WTC11 (cell line): ENCODE measurements around the gene CIC.

ENCODE experiments used
- NR3C1 ChIP-seq: sonication (generic); formaldehyde crosslinking; conservative IDR thresholded peaks from 2 replicates; pipeline ENCODE4 v1.8.1; 2023; ENCODE audit warnings: low read depth, mild to moderate bottlenecking, missing genetic modification reagents
- ZNF121 ChIP-seq: sonication (generic); formaldehyde crosslinking; IDR thresholded peaks from 2 replicates; pipeline ENCODE4 v1.8.0; 2023; ENCODE audit warnings: missing genetic modification reagents
- TF ChIP-seq, protein P1 (sequence below): sonication (generic); formaldehyde crosslinking; conservative IDR thresholded peaks from 2 replicates; pipeline ENCODE4 v1.8.1; 2022; ENCODE audit warnings: mild to moderate bottlenecking, missing genetic modification reagents
- TF ChIP-seq, protein P2 (sequence below): fragments of 200-600 bp; IDR thresholded peaks from 2 replicates; pipeline ENCODE4 v1.8.0; 2022; ENCODE audit warnings: antibody characterized with exemption

DNA sequence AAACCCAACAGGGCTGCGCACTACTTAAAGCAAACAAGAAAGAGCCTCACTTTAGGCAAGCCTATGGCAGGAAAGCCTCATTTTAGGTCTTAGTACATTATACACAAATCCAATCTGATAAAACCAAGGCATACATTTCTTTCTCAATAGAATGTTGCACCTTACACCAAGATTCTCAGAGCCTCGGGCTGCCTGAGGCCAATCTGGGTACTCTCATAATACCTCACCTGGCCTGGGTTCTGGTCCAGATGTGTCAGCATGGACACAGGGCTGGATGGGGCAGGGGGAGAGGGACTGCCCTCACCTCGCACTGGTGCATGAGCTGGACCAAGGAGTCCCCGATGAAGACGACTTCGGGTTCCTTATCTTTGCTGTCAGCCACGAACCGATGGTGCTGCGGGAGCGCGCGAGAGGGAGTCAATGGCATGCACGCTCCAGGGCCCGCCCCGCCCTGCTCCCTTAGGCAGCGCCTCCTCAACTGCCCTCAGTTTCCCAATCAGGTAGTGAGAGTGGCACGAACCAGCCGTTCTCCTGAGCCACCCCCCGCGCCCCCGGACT lies 32.7 kb downstream of the CIC start, which contains the start of gene PRR19:
- TF ChIP-seq, protein P1, sequence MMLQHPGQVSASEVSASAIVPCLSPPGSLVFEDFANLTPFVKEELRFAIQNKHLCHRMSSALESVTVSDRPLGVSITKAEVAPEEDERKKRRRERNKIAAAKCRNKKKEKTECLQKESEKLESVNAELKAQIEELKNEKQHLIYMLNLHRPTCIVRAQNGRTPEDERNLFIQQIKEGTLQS (CRISPR knock-in tag): no peak
- TF ChIP-seq, protein P2, sequence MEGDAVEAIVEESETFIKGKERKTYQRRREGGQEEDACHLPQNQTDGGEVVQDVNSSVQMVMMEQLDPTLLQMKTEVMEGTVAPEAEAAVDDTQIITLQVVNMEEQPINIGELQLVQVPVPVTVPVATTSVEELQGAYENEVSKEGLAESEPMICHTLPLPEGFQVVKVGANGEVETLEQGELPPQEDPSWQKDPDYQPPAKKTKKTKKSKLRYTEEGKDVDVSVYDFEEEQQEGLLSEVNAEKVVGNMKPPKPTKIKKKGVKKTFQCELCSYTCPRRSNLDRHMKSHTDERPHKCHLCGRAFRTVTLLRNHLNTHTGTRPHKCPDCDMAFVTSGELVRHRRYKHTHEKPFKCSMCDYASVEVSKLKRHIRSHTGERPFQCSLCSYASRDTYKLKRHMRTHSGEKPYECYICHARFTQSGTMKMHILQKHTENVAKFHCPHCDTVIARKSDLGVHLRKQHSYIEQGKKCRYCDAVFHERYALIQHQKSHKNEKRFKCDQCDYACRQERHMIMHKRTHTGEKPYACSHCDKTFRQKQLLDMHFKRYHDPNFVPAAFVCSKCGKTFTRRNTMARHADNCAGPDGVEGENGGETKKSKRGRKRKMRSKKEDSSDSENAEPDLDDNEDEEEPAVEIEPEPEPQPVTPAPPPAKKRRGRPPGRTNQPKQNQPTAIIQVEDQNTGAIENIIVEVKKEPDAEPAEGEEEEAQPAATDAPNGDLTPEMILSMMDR: no peak
- no peak for TF ChIP-seq NR3C1 (CRISPR knock-in tag)
- no peak for TF ChIP-seq ZNF121 (CRISPR knock-in tag)
